GM10266 (cell line): ENCODE data around the gene ATP9B.
"Not testable (repeated sequence)": the region's sequence is repeated elsewhere in the genome, so short reads cannot be mapped to it uniquely, and the experiment has no call there.

Source experiments
- DNase-seq: peaks from one replicate; pipeline ENCODE4 v3.0.0; 2012; ENCODE audit errors: extremely low spot score
- CTCF ChIP-seq: IDR thresholded peaks from 2 replicates; pipeline ENCODE4 v1.5.1; 2012; ENCODE audit warnings: mild to moderate bottlenecking, low read depth; ENCODE audit not compliant: control insufficient read depth, insufficient read depth; ENCODE audit errors: missing control alignments

Gene ATP9B

GRCh38 chr18:79283131-79283810 is 214.1 kb downstream of the ATP9B start:
- TF ChIP-seq CTCF, result no peak
- DNase-seq, result no peak

GRCh38 chr18:79283929-79284328 is 214.7 kb downstream of the ATP9B start:
- no peak for TF ChIP-seq CTCF

GRCh38 chr18:79285191-79285590 is 216.0 kb downstream of the ATP9B start:
- not testable (repeated sequence) for DNase-seq

More at GRCh38 chr18:79283929-79284328, 214.7 kb downstream of the ATP9B start:
- DNase-seq, result no peak

GRCh38 chr18:79290409-79290808 is 221.2 kb downstream of the ATP9B start:
- not testable (repeated sequence) for DNase-seq

- TF ChIP-seq CTCF, result no peak
- DNase-seq, result no peak
Measured at GRCh38 chr18:79290876-79291275, 221.7 kb downstream of the ATP9B start.

GRCh38 chr18:79294235-79294634 is 225.0 kb downstream of the ATP9B start:
- DNase-seq, result no peak
- no peak for TF ChIP-seq CTCF

- no peak for DNase-seq
- TF ChIP-seq CTCF, result no peak
Measured at GRCh38 chr18:79299272-79299671, 230.1 kb downstream of the ATP9B start.

GRCh38 chr18:79299711-79300110 is 230.5 kb downstream of the ATP9B start:
- no peak for TF ChIP-seq CTCF
- DNase-seq, result no peak

- TF ChIP-seq CTCF, result no peak
- DNase-seq, result no peak
Measured at GRCh38 chr18:79300413-79300812, 231.2 kb downstream of the ATP9B start.
